HL-60 (cell line): ENCODE data around the gene CA5B.

Experiments
- CTCF ChIP-seq: IDR thresholded peaks from one replicate; pipeline ENCODE4 v1.5.1; 2011; ENCODE audit warnings: low read length, control low read depth, inconsistent platforms; ENCODE audit not compliant: insufficient read depth
- POLR2AphosphoS5 ChIP-seq: IDR thresholded peaks from 2 replicates; pipeline ENCODE4 v1.6.1; 2012; ENCODE audit warnings: low read depth

GRCh38 chrX:15737190-15737958 is 696 bp upstream of the CA5B start:
- TF ChIP-seq CTCF (no peak), POLR2AphosphoS5 (no peak)
